ENCODE data around the gene UCN2. TPM values are rescaled to one million over a fixed set of nuclear protein-coding genes. Genes with fewer than 3 reads are reported as not detected.

The UCN2 gene
- total RNA-seq, 1 donor from 2014 or later, result 0.11 TPM

DNA sequence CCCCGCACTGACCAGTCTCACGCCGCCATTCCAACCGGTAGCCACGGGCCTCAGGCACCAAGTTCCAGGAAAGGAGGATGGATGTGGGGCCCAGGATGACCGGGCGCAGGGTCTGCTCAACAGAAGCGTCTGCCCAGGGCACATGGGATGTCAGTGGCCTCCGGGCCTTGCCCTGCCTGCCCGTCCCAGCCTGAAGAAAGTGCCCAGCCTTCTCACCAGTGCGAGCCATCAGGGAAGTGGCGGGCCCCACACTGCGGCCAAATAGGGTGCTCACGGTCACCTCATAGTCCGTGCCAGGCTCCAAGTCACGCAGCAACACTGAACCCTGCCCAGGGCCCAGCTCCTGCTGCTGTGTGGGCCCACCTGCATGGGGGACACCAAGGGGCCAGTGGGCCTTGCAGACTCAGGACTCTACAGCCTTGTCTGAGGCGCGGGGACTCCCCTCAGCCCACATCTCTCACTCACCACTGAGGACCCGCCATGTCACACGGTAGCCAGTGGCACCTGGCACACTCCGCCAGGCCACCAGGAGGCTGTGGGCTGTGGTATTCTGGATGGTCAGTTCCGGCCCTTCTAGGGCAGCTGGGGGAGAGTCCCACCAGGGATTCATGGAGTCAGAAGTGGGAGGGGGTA is 28.4 kb upstream of the UCN2 start:
- DNase-seq (ENCODE audit: low read depth), result no peak

- DNase-seq (ENCODE audit: low read depth), result no peak
These were observed 27.9 kb upstream of the UCN2 start for GRCh38 chr3:48591436-48591835.

- no peak for DNase-seq (ENCODE audit: low read depth)
These were observed 24.6 kb upstream of the UCN2 start for GRCh38 chr3:48588230-48588629.

DNA sequence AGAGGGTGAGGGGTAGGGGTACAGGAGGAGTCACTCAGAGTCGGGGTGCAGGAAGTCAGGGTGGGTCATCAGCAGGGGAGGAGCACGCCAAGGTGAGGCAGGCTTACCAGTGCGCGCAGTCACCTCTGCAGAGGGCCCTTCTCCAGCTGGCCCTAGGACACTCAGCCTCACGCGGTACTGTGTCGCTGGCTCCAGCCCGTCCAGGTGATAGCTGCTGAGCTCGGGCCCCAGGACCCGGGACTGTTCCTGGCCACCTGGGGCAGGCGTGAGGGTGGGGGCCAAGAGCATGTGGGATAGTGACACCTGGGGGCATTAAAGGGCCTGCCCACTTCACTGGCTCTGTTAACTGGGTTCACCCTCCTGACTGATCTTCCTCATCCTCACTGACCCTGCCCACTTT is 24.1 kb upstream of the UCN2 start:
- DNase-seq (ENCODE audit: low read depth), result no peak

DNA sequence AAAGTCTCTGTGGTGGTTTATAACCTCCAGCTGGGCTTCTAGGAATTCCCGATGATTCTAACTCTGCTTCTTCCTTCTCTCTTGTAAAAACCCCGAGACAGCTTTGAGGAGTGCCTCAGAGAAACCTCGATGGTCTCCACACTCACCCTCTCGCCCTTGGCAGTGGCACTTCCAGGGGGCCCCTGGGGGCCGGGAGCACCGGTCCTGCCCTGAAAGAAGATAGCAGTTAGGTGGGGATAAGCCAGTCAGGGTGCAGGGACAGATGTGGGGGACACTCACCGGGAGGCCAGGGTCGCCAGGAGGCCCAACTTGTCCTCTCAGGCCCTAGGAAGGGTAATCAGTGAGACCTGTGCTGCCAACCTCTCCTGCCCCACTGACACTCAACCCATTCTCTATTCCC is 21.8 kb upstream of the UCN2 start:
- no peak for DNase-seq (ENCODE audit: low read depth)

- no peak for DNase-seq (ENCODE audit: low read depth)
These were observed 21.3 kb upstream of the UCN2 start for GRCh38 chr3:48584836-48585235.

- no peak for DNase-seq (ENCODE audit: low read depth)
These were observed 18.3 kb upstream of the UCN2 start for GRCh38 chr3:48581621-48582481.

DNA sequence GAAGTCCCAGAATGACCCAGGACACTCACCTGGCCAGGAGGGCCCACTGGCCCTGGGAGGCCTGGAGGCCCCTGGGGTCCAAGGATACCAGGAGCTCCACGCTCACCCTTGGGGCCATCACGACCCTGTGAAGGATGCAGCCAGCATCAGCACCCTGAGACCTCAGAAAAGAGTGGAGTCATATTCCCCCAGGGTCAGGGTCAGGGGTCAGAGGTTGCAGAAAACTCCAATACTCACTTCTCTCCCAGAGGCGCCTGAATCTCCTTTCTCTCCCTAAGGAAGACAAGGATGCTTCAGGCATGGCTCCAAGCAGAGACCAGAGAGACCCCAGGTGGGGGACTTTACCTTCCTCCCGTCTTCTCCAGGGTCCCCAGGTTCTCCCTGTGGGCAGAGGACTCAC is 13.1 kb upstream of the UCN2 start:
- no peak for DNase-seq (ENCODE audit: low read depth)

- DNase-seq (ENCODE audit: low read depth), result no peak
These were observed 11.8 kb upstream of the UCN2 start for GRCh38 chr3:48575366-48575765.

- no peak for DNase-seq (ENCODE audit: low read depth)
These were observed 10.5 kb upstream of the UCN2 start for GRCh38 chr3:48573973-48574585.

DNA sequence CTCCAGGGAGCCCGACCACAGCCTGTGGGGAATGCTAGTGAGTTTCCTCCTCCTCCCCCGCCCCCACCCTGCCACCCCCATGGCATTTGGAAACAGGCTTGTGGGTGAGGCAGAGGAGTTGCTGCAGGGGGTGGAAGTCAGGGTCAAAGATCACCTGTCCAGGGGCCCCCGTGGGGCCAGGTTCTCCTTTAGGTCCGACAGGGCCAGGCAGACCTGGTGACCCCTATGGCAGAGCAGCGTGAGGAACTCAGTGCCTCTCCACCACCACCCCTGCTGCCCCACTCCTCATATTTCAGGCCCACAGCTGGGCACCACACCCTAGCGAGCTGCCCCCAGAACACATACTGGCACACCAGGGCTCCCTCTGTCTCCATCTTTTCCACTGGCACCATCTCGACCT is 8.9 kb upstream of the UCN2 start:
- DNase-seq (ENCODE audit: low read depth), result no peak

DNA sequence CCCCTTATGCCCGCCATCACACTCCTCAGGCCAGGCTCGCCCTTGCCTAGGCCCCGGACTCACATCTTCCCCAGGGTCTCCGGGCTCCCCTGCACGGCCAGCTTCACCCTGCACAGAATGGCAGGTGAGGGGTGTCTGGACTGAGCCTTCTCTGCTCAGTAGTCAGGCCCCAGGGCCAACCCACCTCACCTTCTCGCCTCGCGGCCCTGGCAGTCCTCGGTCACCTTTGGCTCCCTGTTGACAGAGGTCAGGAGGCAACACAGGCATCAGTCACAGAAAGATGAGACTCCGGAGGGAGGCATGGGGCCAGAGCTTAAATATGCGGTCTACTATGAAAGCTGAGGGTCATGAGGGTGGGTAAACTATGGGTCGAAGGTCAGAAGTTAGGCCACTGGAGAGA is 8.4 kb upstream of the UCN2 start:
- no peak for DNase-seq (ENCODE audit: low read depth)

DNA sequence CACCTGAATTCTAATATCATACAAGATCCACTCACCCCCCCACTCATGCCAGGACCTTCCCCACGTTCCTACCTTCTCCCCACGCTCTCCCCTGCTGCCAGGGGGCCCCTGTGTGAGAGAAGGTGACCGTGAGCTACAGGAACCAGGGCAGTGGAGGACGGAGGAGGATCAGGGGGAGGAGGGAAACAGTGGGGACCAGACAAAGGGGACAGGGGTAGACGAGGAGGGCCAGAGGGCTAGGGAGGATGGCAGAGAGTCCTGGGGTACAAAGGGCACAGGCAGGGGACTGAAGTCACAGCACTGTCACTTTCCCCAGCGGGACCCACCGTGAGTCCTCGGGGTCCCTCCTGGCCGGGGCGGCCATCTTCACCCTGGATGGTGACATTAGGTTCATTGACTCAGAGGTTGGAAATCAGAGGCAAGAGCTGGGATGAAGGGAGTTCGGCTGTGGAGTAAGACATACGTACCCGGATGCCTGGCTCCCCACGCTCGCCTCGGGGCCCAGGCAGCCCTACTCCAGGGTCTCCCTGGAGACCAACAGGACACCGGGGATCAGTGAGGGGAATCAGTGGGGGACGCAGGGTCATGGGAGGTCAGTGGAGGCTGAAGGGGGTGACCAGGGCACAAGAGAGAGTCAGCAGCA is 6.3 kb upstream of the UCN2 start:
- no peak for DNase-seq (ENCODE audit: low read depth)

DNA sequence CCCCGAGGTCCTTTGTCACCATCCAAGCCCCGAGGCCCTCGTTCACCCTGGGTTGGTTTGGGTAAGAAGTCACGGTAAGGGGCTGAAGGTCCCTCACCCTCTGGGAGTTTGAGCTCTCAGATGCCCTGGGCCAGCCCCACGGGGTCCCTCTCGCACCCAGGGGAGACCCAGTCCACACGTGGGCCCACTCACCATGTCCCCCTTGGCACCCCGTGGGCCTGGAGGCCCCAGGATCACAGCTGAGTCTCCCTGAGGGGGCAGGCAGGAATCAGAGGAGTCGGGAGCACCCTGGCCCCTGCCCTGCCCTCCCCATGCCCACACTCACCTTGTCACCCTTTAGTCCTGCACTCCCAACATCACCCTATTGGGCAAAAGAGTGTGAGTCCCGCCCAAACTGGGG is 5.8 kb upstream of the UCN2 start:
- no peak for DNase-seq (ENCODE audit: low read depth)

DNA sequence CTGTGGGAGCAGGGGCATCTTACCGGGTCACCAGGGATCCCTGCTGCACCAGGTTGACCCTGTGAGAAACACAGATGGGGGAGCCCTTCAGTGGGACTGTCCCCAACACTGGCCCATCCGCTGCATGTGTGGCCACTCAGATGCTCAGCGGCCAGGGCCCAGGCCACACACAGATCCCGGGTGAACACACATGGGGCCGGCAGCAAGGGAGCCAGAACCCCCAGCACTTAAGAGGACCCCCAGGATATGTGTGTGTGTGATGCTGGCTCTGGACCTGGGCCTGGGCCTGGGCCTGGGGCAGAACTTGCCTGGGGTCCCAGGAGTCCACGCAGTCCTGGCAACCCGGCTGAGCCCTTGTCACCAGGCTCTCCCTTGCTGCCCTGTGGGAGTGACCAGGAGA is 4.9 kb upstream of the UCN2 start:
- no peak for DNase-seq (ENCODE audit: low read depth)

GRCh38 chr3:48567500-48567899 is 3.9 kb upstream of the UCN2 start:
- no peak for DNase-seq (ENCODE audit: low read depth)

DNA sequence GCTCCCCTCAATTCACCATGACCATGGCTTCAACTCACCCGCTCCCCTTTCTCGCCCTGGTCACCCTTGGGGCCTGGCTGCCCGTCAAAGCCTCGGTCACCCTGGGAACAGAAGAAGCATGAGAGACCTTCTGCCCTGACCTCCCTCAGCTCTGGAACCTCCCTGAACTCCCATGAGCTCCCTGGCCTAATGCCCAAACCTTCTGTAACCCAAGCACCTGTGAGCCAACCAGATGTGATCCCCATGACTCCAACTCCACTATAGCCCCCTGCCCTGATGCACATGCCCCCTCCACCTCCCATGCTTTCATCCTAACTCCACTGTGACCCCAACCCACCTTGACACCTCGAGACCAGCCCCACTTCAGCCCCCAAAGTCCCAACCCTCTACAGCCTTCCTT is 3.5 kb upstream of the UCN2 start:
- DNase-seq (ENCODE audit: low read depth), result no peak

GRCh38 chr3:48566401-48566760 is 2.8 kb upstream of the UCN2 start:
- DNase-seq (ENCODE audit: low read depth), result no peak

DNA sequence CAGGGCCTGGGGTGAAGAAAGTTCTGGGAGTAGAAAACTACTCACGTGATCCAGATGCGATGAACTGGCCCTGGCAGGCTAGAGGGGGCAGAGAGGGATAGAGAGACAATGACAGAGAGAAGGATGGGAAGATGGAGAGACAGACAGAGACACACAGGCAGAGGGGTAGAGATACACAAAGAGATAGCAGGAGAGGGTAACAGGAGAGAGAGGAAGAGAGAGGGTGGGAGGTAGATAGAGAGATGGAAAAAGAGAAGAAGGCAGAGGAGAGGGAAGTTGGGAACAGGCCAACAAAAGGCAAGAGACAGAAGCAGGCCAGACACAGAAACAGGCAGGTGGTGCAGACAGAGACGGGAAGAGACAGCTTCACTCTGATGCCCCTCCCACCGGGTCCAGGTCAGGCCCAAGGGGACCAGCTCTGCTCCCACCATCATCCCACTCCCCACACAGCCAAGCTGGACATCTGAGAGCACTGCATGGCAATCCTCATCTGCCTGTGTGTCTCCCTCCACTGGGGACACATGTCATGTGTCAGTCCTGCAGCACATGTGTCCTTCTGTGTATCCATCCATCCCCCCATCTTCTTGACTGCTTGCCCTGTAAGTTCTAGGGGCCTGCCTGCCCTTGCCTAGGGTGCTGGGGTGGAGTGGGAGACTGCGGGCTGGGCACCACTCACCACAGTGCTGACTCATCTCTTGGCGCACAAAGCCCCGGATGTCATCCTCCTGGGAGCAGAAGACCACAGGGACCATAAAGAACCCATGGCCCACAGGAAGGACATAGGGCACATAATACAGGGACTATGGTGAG is 2.2 kb upstream of the UCN2 start:
- DNase-seq (ENCODE audit: low read depth), result peak; percentile 75

DNA sequence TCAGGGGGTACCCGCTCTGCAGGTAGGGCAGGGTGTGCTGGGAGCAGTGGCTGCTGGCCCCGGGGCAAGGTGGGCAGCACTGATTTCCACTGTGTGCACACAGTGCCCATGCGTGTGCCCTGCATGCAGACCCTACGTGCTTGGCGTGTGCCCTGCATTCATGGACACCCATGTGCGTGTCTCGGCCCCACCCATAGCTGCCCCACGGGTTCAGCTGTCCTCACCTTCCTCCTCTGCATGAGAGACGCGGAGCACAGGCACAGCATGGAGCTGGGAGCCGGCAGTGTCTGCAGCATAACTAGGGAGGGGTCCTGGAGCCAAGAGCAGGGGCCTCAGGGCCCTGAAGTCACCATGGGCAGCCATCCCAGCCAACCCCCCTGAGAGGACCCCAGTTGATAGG is 1.6 kb upstream of the UCN2 start:
- DNase-seq (ENCODE audit: low read depth), result no peak

DNA sequence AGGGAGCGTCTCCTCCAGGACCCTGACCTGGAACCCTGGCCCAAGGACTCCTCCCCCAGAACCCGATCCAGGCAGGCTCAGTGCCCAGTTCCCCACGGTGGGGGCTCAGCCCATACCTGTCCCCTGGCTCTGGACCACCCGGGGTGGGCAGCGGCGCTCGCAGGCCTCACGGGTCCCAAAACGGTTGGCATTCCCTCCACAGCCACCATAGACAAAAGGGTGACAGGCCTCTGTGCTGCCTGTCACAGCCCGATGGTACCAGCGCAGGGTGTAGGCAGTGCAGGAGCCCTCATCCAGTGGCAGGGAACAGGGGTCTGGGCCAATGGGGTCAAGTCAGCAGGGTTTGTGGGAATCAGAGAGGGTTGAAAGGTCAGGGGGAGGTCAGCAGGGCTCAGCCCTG is 1.1 kb upstream of the UCN2 start:
- no peak for DNase-seq (ENCODE audit: low read depth)

Measured in myocyte (in vitro differentiated cells).